Sigmoid colon (tissue), 4 donors: ENCODE results near the gene DDX60.

Source experiments
- CTCF ChIP-seq, 4 experiments: fragments of 450-650 bp in 3 of 4; fragments of 200-600 bp in 1 of 4; IDR thresholded peaks; one replicate each; pipeline ENCODE4 v1.5.1; 2016 to 2019; ENCODE audit warnings: antibody characterized with exemption in 4 of 4, mild to moderate bottlenecking in 3 of 4, moderate library complexity in 2 of 4
- POLR2A ChIP-seq, 2 donors: fragments of 450-650 bp; IDR thresholded peaks; one replicate each; pipeline ENCODE4 v1.6.1; 2016; ENCODE audit warnings: antibody characterized with exemption in 2 of 2, mild to moderate bottlenecking in 2 of 2, moderate library complexity in 2 of 2
- POLR2AphosphoS5 ChIP-seq, 4 donors: sonication (generic); formaldehyde crosslinking; IDR thresholded peaks; one replicate each; pipeline ENCODE4 v1.6.1; 2017; ENCODE audit warnings: antibody characterized with exemption in 4 of 4

- TF ChIP-seq POLR2AphosphoS5 (IDR thresholded peaks at IDR 0.05) (no peak), CTCF (IDR thresholded peaks at IDR 0.05) (no peak), POLR2A (IDR thresholded peaks at IDR 0.05) (no peak)
Measured at GRCh38 chr4:168174308-168174707, 144.2 kb downstream of the DDX60 start.
